ENCODE measurements around the gene ADD3. TPM values are rescaled to one million over a fixed set of nuclear protein-coding genes. Genes with fewer than 3 reads are reported as not detected.

The ADD3 gene
- total and polyA plus RNA-seq, 7 donors, result 4.2 to 26.3 (median 10.4) TPM

DNA sequence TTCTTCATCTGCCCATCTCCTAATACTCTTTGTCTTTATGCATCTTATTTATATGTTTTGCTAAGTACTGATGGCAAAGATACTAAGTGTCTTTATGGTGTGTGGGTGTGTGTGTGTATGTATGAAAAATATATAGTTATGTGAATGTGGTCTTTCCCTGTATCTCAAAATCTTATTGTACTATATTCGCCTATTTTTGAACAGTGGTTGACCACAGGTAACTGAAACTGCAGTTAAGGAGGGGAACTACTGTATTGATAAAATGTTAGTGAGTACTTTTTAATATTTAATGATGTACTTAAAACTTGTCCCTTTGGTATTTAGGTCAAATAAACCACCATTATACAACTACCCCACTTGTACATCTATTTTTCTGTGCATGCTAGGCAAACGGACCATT, 85.9 kb downstream of the ADD3 start:
- TF ChIP-seq, protein P1, sequence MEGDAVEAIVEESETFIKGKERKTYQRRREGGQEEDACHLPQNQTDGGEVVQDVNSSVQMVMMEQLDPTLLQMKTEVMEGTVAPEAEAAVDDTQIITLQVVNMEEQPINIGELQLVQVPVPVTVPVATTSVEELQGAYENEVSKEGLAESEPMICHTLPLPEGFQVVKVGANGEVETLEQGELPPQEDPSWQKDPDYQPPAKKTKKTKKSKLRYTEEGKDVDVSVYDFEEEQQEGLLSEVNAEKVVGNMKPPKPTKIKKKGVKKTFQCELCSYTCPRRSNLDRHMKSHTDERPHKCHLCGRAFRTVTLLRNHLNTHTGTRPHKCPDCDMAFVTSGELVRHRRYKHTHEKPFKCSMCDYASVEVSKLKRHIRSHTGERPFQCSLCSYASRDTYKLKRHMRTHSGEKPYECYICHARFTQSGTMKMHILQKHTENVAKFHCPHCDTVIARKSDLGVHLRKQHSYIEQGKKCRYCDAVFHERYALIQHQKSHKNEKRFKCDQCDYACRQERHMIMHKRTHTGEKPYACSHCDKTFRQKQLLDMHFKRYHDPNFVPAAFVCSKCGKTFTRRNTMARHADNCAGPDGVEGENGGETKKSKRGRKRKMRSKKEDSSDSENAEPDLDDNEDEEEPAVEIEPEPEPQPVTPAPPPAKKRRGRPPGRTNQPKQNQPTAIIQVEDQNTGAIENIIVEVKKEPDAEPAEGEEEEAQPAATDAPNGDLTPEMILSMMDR (IDR thresholded peaks at IDR 0.05), result no peak
- DNase-seq (no peak), ATAC-seq (no peak)
- intact Hi-C loops (cut with DNase I), result no loop called here
- Histone ChIP-seq H3K4me1 (peaks cover 4% of the 10 kb centered on the region), H3K27me3 (ENCODE audit: insufficient read depth in 3 of 3, low read length in 2 of 3) (no peaks in the 10 kb centered on the region), H3K4me3 (no peak overlapping the region), H3K36me3 (ENCODE audit: insufficient read depth in 1 of 2, low read depth in 1 of 2) (no peaks in the 10 kb centered on the region), H3K27ac (no peak overlapping the region), H3K9me3 (no peaks in the 10 kb centered on the region)
- 94 to 97% (median 97%) methylated on average over 2 of the region's 2 CpGs for WGBS, 3 donors

DNA sequence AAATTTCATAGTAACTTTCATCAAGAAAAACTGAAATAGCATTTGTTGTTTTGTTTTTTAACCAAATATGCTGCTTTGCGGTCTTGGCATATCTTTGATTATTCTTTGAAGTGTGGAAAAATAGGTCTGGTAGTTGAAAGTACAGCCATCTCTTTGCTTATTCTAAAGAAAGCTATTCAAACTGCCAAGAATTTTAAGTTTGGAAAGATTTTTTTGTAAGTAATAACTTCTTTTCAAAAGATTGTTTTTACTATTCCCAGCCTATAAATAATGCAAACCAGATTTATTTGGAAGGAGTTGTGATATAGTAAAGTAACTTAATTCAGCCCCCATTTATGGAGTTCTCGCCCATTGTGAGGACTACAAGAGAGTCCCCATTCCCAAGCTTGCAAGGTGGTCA, 87.0 kb downstream of the ADD3 start:
- TF ChIP-seq, protein P1 (IDR thresholded peaks at IDR 0.05), result no peak
- intact Hi-C loops (cut with DNase I), result no loop called here
- no peaks in the 10 kb centered on the region for H3K27me3 ChIP-seq (ENCODE audit: insufficient read depth in 3 of 3, low read length in 2 of 3)
- no peak for ATAC-seq
- no peaks in the 10 kb centered on the region for H3K9me3 ChIP-seq
- no peak overlapping the region for H3K27ac ChIP-seq
- no peak overlapping the region for H3K4me3 ChIP-seq
- WGBS, 3 donors, result 86 to 95% (median 93%) methylated on average over 2 of the region's 2 CpGs
- no peaks in the 10 kb centered on the region for H3K36me3 ChIP-seq (ENCODE audit: insufficient read depth in 1 of 2, low read depth in 1 of 2)
- DNase-seq, result no peak
- peaks cover 4% of the 10 kb centered on the region for H3K4me1 ChIP-seq

DNA sequence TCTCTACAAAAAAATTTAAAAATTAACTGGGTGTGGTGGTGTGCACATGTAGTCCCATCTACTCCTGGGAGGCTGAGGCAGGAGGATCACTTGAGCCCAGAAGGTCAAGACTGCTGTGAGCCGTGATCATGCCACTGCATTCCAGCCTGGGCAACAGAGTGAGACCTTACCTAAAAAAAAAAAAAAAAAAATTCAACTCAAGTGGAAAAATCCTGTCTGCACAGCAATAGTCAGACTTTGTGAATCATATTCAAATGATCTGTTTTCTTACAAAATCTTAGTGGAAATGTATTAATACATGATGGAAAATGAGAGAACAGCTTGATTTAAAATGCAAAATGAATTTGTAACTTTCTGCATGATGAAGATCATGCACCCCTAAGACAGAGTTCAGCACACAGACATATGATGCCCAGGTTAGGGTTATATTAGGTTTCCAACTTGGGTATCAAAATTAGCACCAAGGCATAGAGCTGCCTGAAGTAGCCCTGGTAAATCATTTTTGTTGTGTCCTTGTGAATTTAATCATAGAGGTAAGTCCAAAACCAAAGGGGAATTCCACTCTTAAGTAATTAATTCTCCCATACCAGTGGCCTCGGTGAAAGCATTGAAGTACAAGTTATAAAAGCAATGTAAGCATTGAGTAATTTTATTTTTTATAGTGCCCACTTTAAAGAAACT, 93.8 kb downstream of the ADD3 start:
- DNase-seq (no peak), ATAC-seq (no peak)
- WGBS, 3 donors, result 73 to 90% (median 77%) methylated on average over 2 of the region's 2 CpGs
- intact Hi-C loops (cut with DNase I), result no loop called here
- no peaks in the 10 kb centered on the region for H3K27me3 ChIP-seq (ENCODE audit: insufficient read depth in 3 of 3, low read length in 2 of 3)
- no peak overlapping the region for H3K4me3 ChIP-seq
- TF ChIP-seq, protein P1 (IDR thresholded peaks at IDR 0.05), result no peak
- H3K9me3 ChIP-seq, result no peaks in the 10 kb centered on the region
- peaks cover 0 to 16% of the 10 kb centered on the region in 2 donors for H3K36me3 ChIP-seq (ENCODE audit: insufficient read depth in 1 of 2, low read depth in 1 of 2)
- no peak overlapping the region for H3K27ac ChIP-seq
- no peaks in the 10 kb centered on the region for H3K4me1 ChIP-seq

DNA sequence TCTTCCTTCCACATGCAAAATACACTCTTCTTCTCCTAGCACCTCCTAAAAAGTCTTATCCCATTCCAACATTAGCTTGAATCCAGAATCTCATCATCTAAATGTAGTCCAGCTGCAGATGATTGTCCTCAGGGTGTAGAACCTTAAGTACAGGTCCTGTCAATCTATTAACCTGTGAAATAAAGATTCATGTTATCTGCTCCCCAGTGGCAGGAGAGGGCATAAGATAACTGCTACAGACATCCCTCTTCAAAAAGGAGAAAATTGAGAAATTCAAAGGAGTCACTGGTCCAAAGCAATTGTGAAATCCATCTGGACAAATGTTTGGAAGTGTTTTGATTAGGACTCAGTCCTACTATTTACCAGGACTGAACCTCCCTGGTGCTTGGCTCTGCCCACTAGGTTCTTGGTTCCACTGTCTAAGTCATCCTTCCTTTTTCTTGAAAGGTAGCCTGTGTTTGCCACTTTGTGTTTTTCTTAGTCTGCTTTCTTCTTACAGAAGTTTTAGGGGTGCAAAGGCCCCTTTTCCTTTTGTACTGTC, 96.2 kb downstream of the ADD3 start:
- H3K9me3 ChIP-seq, result no peaks in the 10 kb centered on the region
- peaks cover 0 to 18% of the 10 kb centered on the region in 2 donors for H3K36me3 ChIP-seq (ENCODE audit: insufficient read depth in 1 of 2, low read depth in 1 of 2)
- intact Hi-C loops (cut with DNase I), result no loop called here
- TF ChIP-seq, protein P1 (IDR thresholded peaks at IDR 0.05), result no peak
- DNase-seq (no peak), ATAC-seq (no peak)
- H3K4me3 ChIP-seq, result no peak overlapping the region
- no peak overlapping the region for H3K27ac ChIP-seq
- H3K4me1 ChIP-seq, result no peaks in the 10 kb centered on the region
- no peaks in the 10 kb centered on the region for H3K27me3 ChIP-seq (ENCODE audit: insufficient read depth in 3 of 3, low read length in 2 of 3)

DNA sequence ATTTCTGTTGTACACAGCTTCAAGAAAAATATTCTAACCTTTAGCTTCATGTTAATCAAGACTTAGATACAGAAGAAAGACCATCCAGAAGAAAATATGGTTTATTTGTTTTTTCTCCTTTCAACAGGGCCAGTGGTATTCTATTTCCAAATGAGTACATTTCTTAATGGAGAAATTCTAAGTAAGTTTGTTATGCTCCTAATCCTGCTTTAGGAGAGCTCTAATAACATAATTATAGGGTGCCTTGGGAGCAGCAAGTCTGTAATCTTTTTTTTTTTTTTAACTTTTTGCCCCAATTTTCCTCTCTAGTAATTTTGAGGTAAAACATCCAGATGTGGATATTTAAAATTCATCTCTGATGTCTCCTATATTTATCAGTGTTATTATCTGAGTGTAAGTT, 98.1 kb downstream of the ADD3 start:
- no peak for ATAC-seq
- Histone ChIP-seq H3K4me3 (no peak overlapping the region), H3K4me1 (no peaks in the 10 kb centered on the region), H3K9me3 (no peaks in the 10 kb centered on the region), H3K27me3 (ENCODE audit: insufficient read depth in 3 of 3, low read length in 2 of 3) (no peaks in the 10 kb centered on the region), H3K36me3 (ENCODE audit: insufficient read depth in 1 of 2, low read depth in 1 of 2) (peaks cover 0 to 18% of the 10 kb centered on the region in 2 donors), H3K27ac (no peak overlapping the region)
- intact Hi-C loops (cut with DNase I), result no loop called here
- TF ChIP-seq, protein P1 (IDR thresholded peaks at IDR 0.05), result no peak
- no peak for DNase-seq

Data from psoas muscle (tissue), 8 donors.